WI38 (cell line): ENCODE results near the gene SLC16A7.

Experiments used
- H3K4me3 ChIP-seq: 2 replicates; pipeline ENCODE4 v1.5.1; 2011; ENCODE audit warnings: low read depth, mild to moderate bottlenecking, control low read depth, low read length
- TF ChIP-seq, protein P1 (sequence below): IDR thresholded peaks from 2 replicates; pipeline ENCODE4 v1.5.1; 2012; ENCODE audit warnings: low read depth, mild to moderate bottlenecking, control low read depth, low read length

SLC16A7 gene

DNA sequence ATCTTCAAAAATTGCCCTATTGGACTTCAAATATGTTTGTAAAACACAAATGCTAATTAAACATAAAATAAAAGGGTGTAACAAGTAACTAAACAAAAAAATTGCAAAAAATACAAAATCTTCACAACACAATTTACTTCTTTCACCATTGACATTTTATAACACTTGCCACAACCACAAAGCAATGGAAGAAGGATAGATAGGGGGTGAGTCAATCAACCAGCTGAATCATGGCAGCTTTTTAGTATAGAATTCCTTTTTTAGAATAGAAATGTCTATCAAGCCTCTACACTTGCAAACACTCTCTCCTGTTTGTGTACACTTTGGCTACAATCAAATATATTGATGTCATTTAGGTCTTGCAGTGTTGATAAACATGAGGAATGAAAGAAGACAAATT is 232.7 kb downstream of the SLC16A7 start:
- TF ChIP-seq, protein P1, sequence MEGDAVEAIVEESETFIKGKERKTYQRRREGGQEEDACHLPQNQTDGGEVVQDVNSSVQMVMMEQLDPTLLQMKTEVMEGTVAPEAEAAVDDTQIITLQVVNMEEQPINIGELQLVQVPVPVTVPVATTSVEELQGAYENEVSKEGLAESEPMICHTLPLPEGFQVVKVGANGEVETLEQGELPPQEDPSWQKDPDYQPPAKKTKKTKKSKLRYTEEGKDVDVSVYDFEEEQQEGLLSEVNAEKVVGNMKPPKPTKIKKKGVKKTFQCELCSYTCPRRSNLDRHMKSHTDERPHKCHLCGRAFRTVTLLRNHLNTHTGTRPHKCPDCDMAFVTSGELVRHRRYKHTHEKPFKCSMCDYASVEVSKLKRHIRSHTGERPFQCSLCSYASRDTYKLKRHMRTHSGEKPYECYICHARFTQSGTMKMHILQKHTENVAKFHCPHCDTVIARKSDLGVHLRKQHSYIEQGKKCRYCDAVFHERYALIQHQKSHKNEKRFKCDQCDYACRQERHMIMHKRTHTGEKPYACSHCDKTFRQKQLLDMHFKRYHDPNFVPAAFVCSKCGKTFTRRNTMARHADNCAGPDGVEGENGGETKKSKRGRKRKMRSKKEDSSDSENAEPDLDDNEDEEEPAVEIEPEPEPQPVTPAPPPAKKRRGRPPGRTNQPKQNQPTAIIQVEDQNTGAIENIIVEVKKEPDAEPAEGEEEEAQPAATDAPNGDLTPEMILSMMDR = no peak
- no peak overlapping the region for H3K4me3 ChIP-seq

DNA sequence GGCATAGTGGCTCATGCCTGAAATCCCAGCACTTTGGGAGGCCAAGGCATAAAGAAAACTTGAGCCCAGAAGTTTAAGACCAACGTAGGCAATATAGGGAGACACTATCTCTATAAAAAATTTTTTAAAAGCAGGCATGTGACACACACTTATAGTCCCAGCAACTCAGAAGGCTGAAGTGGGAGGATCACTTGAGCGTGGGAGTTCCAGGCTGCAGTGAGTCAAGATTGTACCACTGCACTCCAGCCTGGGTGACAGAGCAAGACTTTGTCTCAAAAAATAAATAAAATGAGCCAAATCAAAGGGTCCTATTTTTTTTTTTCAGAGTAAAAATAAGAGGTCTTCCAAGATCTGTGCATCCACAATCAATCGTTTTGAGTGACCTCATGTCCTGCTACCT is 237.6 kb downstream of the SLC16A7 start:
- TF ChIP-seq, protein P1 = no peak
- no peak overlapping the region for H3K4me3 ChIP-seq

DNA sequence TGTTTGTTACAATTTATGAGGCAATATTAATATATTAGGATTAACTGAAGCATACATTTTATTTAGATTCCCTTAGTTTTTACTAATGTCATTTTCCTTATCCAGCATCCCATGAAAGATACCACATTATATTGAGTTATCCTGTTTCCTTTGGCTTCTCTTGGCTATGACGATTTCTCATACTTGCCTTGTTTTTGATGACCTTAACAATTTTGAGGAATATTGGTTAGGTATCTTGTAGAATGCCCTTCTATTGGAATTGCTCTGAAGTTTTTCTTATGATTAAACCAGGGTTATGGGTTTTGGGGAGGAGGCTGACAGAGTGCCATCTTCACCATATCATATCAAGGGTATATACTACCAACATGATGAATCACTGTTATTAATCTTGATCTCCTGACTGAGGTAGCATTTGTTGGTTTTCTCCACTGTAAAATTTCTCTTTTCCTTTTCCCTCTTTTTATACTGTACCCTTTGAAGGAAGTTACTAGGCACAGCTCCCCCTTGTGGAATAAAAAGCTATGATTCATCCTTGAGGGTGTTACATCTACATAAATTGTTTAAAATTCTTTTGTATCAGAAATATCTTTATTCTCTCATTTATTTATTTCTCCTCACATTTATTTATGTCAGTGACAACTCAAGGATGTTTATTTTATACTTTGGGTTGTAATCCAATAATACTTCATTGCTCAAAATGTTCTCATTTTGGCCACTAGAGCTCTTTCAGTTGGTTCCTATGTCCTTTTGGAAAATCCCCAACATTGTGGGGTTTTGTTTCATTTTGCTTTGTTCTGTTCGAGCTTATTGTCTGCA is 239.0 kb downstream of the SLC16A7 start:
- TF ChIP-seq, protein P1 = peak; percentile 35; the same call in 1 of the 2 replicates
- H3K4me3 ChIP-seq = no peak overlapping the region
